Subcutaneous adipose tissue (tissue), 4 donors: ENCODE data around the gene CTNS. TPM values are rescaled to one million over a fixed set of nuclear protein-coding genes. Genes with fewer than 3 reads are reported as not detected.

ENCODE experiments used
- CTCF ChIP-seq: fragments of 450-650 bp; IDR thresholded peaks from one replicate; pipeline ENCODE4 v1.5.1; 2016; ENCODE audit warnings: low read depth, mild to moderate bottlenecking, control low read depth, antibody characterized with exemption, moderate library complexity
- total RNA-seq, 4 donors: library from RNA; depleted of rRNA; stranded (reverse); fragments of >200 nt; gene quantifications; one replicate each; pipeline ENCODE4 v1.1.0, GENCODE V29; 2016

The CTNS gene
- total RNA-seq, 4 donors from 2014 or later, result 16.8 to 28.2 (median 23.6) TPM

GRCh38 chr17:3609689-3610088 is 26.9 kb upstream of the CTNS start:
- no peak for TF ChIP-seq CTCF

GRCh38 chr17:3610523-3610922 is 26.0 kb upstream of the CTNS start:
- no peak for TF ChIP-seq CTCF

GRCh38 chr17:3613124-3613523 is 23.4 kb upstream of the CTNS start:
- no peak for TF ChIP-seq CTCF

GRCh38 chr17:3615160-3615870 is 21.2 kb upstream of the CTNS start:
- TF ChIP-seq CTCF, result no peak

GRCh38 chr17:3621146-3621720 is 15.3 kb upstream of the CTNS start:
- no peak for TF ChIP-seq CTCF

GRCh38 chr17:3622977-3623594 is 13.5 kb upstream of the CTNS start:
- TF ChIP-seq CTCF, result no peak
